ENCODE measurements around the gene NDUFA11. TPM values are rescaled to one million over a fixed set of nuclear protein-coding genes. Genes with fewer than 3 reads are reported as not detected.

NDUFA11 gene
- total RNA-seq, 1 donor from 2014 or later = 224 TPM

GRCh38 chr19:5899728-5900526 is 3.7 kb downstream of the NDUFA11 start:
- no peaks in the 10 kb centered on the region for H3K9me3 Mint-ChIP-seq (ENCODE audit: low read depth)
- no peaks in the 10 kb centered on the region for H3K27me3 Mint-ChIP-seq (ENCODE audit: low read depth)
- H3K4me1 Mint-ChIP-seq (ENCODE audit: low read depth) = peaks cover 18% of the 10 kb centered on the region
- H3K27ac Mint-ChIP-seq (ENCODE audit: unreplicated experiment) = no peak overlapping the region
- H3K36me3 Mint-ChIP-seq (ENCODE audit: low read depth) = peaks cover 3% of the 10 kb centered on the region
- DNase-seq (ENCODE audit: low spot score) = no peak
- no peak overlapping the region for H3K4me3 Mint-ChIP-seq (ENCODE audit: unreplicated experiment)
- no peak for TF ChIP-seq CTCF (IDR thresholded peaks at IDR 0.05)

- Mint-ChIP-seq H3K27ac (ENCODE audit: unreplicated experiment) (no peak overlapping the region), H3K4me1 (ENCODE audit: low read depth) (peaks cover 10% of the 10 kb centered on the region), H3K4me3 (ENCODE audit: unreplicated experiment) (no peak overlapping the region), H3K9me3 (ENCODE audit: low read depth) (no peaks in the 10 kb centered on the region), H3K27me3 (ENCODE audit: low read depth) (no peaks in the 10 kb centered on the region), H3K36me3 (ENCODE audit: low read depth) (peaks cover 3% of the 10 kb centered on the region)
- TF ChIP-seq CTCF (IDR thresholded peaks at IDR 0.05) = peak; percentile 17
- DNase-seq (ENCODE audit: low spot score) = no peak
These were observed 6.2 kb downstream of the NDUFA11 start for GRCh38 chr19:5897189-5897969.

- peak; percentile 92 for DNase-seq (ENCODE audit: low spot score)
- TF ChIP-seq CTCF (IDR thresholded peaks at IDR 0.05) = no peak
- Mint-ChIP-seq H3K4me3 (ENCODE audit: unreplicated experiment) (no peak overlapping the region), H3K9me3 (ENCODE audit: low read depth) (no peaks in the 10 kb centered on the region), H3K36me3 (ENCODE audit: low read depth) (peaks cover 3% of the 10 kb centered on the region), H3K27me3 (ENCODE audit: low read depth) (no peaks in the 10 kb centered on the region), H3K27ac (ENCODE audit: unreplicated experiment) (no peak overlapping the region), H3K4me1 (ENCODE audit: low read depth) (peaks cover 8% of the 10 kb centered on the region)
These were observed 7.1 kb downstream of the NDUFA11 start for GRCh38 chr19:5896365-5897076.

GRCh38 chr19:5895890-5896289 is 7.7 kb downstream of the NDUFA11 start:
- Mint-ChIP-seq H3K27me3 (ENCODE audit: low read depth) (no peaks in the 10 kb centered on the region), H3K4me3 (ENCODE audit: unreplicated experiment) (no peak overlapping the region), H3K9me3 (ENCODE audit: low read depth) (no peaks in the 10 kb centered on the region), H3K36me3 (ENCODE audit: low read depth) (peaks cover 3% of the 10 kb centered on the region), H3K27ac (ENCODE audit: unreplicated experiment) (no peak overlapping the region), H3K4me1 (ENCODE audit: low read depth) (peaks cover 1% of the 10 kb centered on the region)
- DNase-seq (ENCODE audit: low spot score) = no peak
- no peak for TF ChIP-seq CTCF (IDR thresholded peaks at IDR 0.05)

- Mint-ChIP-seq H3K4me1 (ENCODE audit: low read depth) (no peaks in the 10 kb centered on the region), H3K36me3 (ENCODE audit: low read depth) (peaks cover 3% of the 10 kb centered on the region), H3K4me3 (ENCODE audit: unreplicated experiment) (no peak overlapping the region), H3K27me3 (ENCODE audit: low read depth) (no peaks in the 10 kb centered on the region), H3K9me3 (ENCODE audit: low read depth) (no peaks in the 10 kb centered on the region), H3K27ac (ENCODE audit: unreplicated experiment) (no peak overlapping the region)
- no peak for TF ChIP-seq CTCF (IDR thresholded peaks at IDR 0.05)
- no peak for DNase-seq (ENCODE audit: low spot score)
These were observed 8.2 kb downstream of the NDUFA11 start for GRCh38 chr19:5895409-5895808.
